ENCODE measurements around the gene RNF17. TPM values are rescaled to one million over a fixed set of nuclear protein-coding genes. Genes with fewer than 3 reads are reported as not detected.

The RNF17 gene
- total and polyA plus RNA-seq, 2 experiments from 2014 or later, result not detected

- Histone ChIP-seq H3K4me2 (ENCODE audit: unreplicated experiment) (no peak overlapping the region), H3K4me1 (ENCODE audit: insufficient read depth) (no peaks in the 10 kb centered on the region), H3K4me3 (no peak overlapping the region), H3K79me2 (ENCODE audit: insufficient read depth) (no peaks in the 10 kb centered on the region), H3K9me2 (ENCODE audit: insufficient read depth) (no peaks in the 10 kb centered on the region), H3F3A (ENCODE audit: insufficient read depth) (no peaks in the 10 kb centered on the region), H3K9ac (no peak overlapping the region), H3K27me3 (replicated peaks; ENCODE audit: insufficient read depth) (peaks cover 26% of the 10 kb centered on the region; the same call in 1 of the 2 replicates), H4K20me1 (ENCODE audit: insufficient read depth) (no peaks in the 10 kb centered on the region), H2AFZ (no peak overlapping the region), H3K27ac (no peak overlapping the region), H3K36me3 (ENCODE audit: low read depth) (no peaks in the 10 kb centered on the region), H3K9me3 (ENCODE audit: low read depth) (no peaks in the 10 kb centered on the region)
- TF ChIP-seq EZH2 (IDR thresholded peaks at IDR 0.05; ENCODE audit: insufficient read depth, poor library complexity, severe bottlenecking) (no peak), EZH2phosphoT487 (IDR thresholded peaks at IDR 0.05; ENCODE audit: insufficient read depth, low read depth) (no peak)
- no peak for DNase-seq
- WGBS, 2 experiments (ENCODE audit: low coverage in 1 of 2, low lambda C conversion rate in 2 of 2, missing lambda C conversion rate in 2 of 2), result 32 to 39% methylated on average over 4 of the region's 4 CpGs
- in situ Hi-C loops (cut with MboI), result no loop called here
Measured at GRCh38 chr13:24868874-24869273, 104.9 kb downstream of the RNF17 start.

GRCh38 chr13:24870380-24870760, 106.4 kb downstream of the RNF17 start:
- no peaks in the 10 kb centered on the region for H4K20me1 ChIP-seq (ENCODE audit: insufficient read depth)
- no peak for TF ChIP-seq EZH2 (IDR thresholded peaks at IDR 0.05; ENCODE audit: insufficient read depth, poor library complexity, severe bottlenecking)
- no peak for TF ChIP-seq EZH2phosphoT487 (IDR thresholded peaks at IDR 0.05; ENCODE audit: insufficient read depth, low read depth)
- H3K27me3 ChIP-seq (replicated peaks; ENCODE audit: insufficient read depth), result peaks cover 26% of the 10 kb centered on the region; the same call in 1 of the 2 replicates
- H3K4me2 ChIP-seq (ENCODE audit: unreplicated experiment), result no peak overlapping the region
- no peaks in the 10 kb centered on the region for H3K9me3 ChIP-seq (ENCODE audit: low read depth)
- H3K4me3 ChIP-seq, result no peak overlapping the region
- H3K36me3 ChIP-seq (ENCODE audit: low read depth), result no peaks in the 10 kb centered on the region
- H3K9me2 ChIP-seq (ENCODE audit: insufficient read depth), result no peaks in the 10 kb centered on the region
- DNase-seq, result no peak
- in situ Hi-C loops (cut with MboI), result no loop called here
- H3K79me2 ChIP-seq (ENCODE audit: insufficient read depth), result no peaks in the 10 kb centered on the region
- no peak overlapping the region for H3K27ac ChIP-seq
- H3F3A ChIP-seq (ENCODE audit: insufficient read depth), result no peaks in the 10 kb centered on the region
- 62 to 66% methylated on average over 6 of the region's 6 CpGs for WGBS, 2 experiments (ENCODE audit: low coverage in 1 of 2, low lambda C conversion rate in 2 of 2, missing lambda C conversion rate in 2 of 2)
- H3K9ac ChIP-seq, result no peak overlapping the region
- H3K4me1 ChIP-seq (ENCODE audit: insufficient read depth), result no peaks in the 10 kb centered on the region
- H2AFZ ChIP-seq, result no peak overlapping the region

GRCh38 chr13:24875566-24875965, 111.6 kb downstream of the RNF17 start:
- Histone ChIP-seq H3K4me3 (no peak overlapping the region), H2AFZ (no peak overlapping the region), H3F3A (ENCODE audit: insufficient read depth) (no peaks in the 10 kb centered on the region), H3K79me2 (ENCODE audit: insufficient read depth) (no peaks in the 10 kb centered on the region), H4K20me1 (ENCODE audit: insufficient read depth) (no peaks in the 10 kb centered on the region), H3K9ac (no peak overlapping the region), H3K4me1 (ENCODE audit: insufficient read depth) (no peaks in the 10 kb centered on the region), H3K36me3 (ENCODE audit: low read depth) (no peaks in the 10 kb centered on the region), H3K27me3 (replicated peaks; ENCODE audit: insufficient read depth) (0 out of 2 replicates have a peak, but pooled peaks cover 5% of the 10 kb centered on the region), H3K9me3 (ENCODE audit: low read depth) (no peaks in the 10 kb centered on the region), H3K4me2 (ENCODE audit: unreplicated experiment) (no peak overlapping the region), H3K27ac (no peak overlapping the region), H3K9me2 (ENCODE audit: insufficient read depth) (no peaks in the 10 kb centered on the region)
- WGBS, 2 experiments (ENCODE audit: low coverage in 1 of 2, low lambda C conversion rate in 2 of 2, missing lambda C conversion rate in 2 of 2), result 80 to 86% methylated on average over 6 of the region's 6 CpGs
- TF ChIP-seq EZH2 (IDR thresholded peaks at IDR 0.05; ENCODE audit: insufficient read depth, poor library complexity, severe bottlenecking) (no peak), EZH2phosphoT487 (IDR thresholded peaks at IDR 0.05; ENCODE audit: insufficient read depth, low read depth) (no peak)
- DNase-seq, result no peak
- in situ Hi-C loops (cut with MboI), result no loop called here

- H3K9me2 ChIP-seq (ENCODE audit: insufficient read depth), result no peaks in the 10 kb centered on the region
- in situ Hi-C loops (cut with MboI), result no loop called here
- no peak overlapping the region for H3K27ac ChIP-seq
- no peaks in the 10 kb centered on the region for H3F3A ChIP-seq (ENCODE audit: insufficient read depth)
- H3K79me2 ChIP-seq (ENCODE audit: insufficient read depth), result no peaks in the 10 kb centered on the region
- no peaks in the 10 kb centered on the region for H3K27me3 ChIP-seq (replicated peaks; ENCODE audit: insufficient read depth)
- TF ChIP-seq EZH2phosphoT487 (IDR thresholded peaks at IDR 0.05; ENCODE audit: insufficient read depth, low read depth) (no peak), EZH2 (IDR thresholded peaks at IDR 0.05; ENCODE audit: insufficient read depth, poor library complexity, severe bottlenecking) (no peak)
- no peaks in the 10 kb centered on the region for H4K20me1 ChIP-seq (ENCODE audit: insufficient read depth)
- H3K36me3 ChIP-seq (ENCODE audit: low read depth), result no peaks in the 10 kb centered on the region
- H3K9me3 ChIP-seq (ENCODE audit: low read depth), result no peaks in the 10 kb centered on the region
- DNase-seq, result no peak
- H3K4me1 ChIP-seq (ENCODE audit: insufficient read depth), result no peaks in the 10 kb centered on the region
- H3K4me2 ChIP-seq (ENCODE audit: unreplicated experiment), result no peak overlapping the region
- H3K9ac ChIP-seq, result no peak overlapping the region
- no peak overlapping the region for H3K4me3 ChIP-seq
- 87 to 97% methylated on average over 1 of the region's 1 CpG for WGBS, 2 experiments (ENCODE audit: low coverage in 1 of 2, low lambda C conversion rate in 2 of 2, missing lambda C conversion rate in 2 of 2)
- no peak overlapping the region for H2AFZ ChIP-seq
Measured at GRCh38 chr13:24877531-24877930, 113.6 kb downstream of the RNF17 start.

GRCh38 chr13:24878340-24878739, 114.4 kb downstream of the RNF17 start:
- H3K79me2 ChIP-seq (ENCODE audit: insufficient read depth), result no peaks in the 10 kb centered on the region
- in situ Hi-C loops (cut with MboI), result no loop called here
- H3K9me2 ChIP-seq (ENCODE audit: insufficient read depth), result no peaks in the 10 kb centered on the region
- H3K36me3 ChIP-seq (ENCODE audit: low read depth), result no peaks in the 10 kb centered on the region
- H3F3A ChIP-seq (ENCODE audit: insufficient read depth), result no peaks in the 10 kb centered on the region
- H4K20me1 ChIP-seq (ENCODE audit: insufficient read depth), result no peaks in the 10 kb centered on the region
- 80 to 83% methylated on average over 2 of the region's 2 CpGs for WGBS, 2 experiments (ENCODE audit: low coverage in 1 of 2, low lambda C conversion rate in 2 of 2, missing lambda C conversion rate in 2 of 2)
- no peaks in the 10 kb centered on the region for H3K4me1 ChIP-seq (ENCODE audit: insufficient read depth)
- no peak for DNase-seq
- TF ChIP-seq EZH2phosphoT487 (IDR thresholded peaks at IDR 0.05; ENCODE audit: insufficient read depth, low read depth) (no peak), EZH2 (IDR thresholded peaks at IDR 0.05; ENCODE audit: insufficient read depth, poor library complexity, severe bottlenecking) (no peak)
- no peak overlapping the region for H3K4me3 ChIP-seq
- H3K4me2 ChIP-seq (ENCODE audit: unreplicated experiment), result no peak overlapping the region
- H2AFZ ChIP-seq, result no peak overlapping the region
- no peak overlapping the region for H3K27ac ChIP-seq
- no peaks in the 10 kb centered on the region for H3K27me3 ChIP-seq (replicated peaks; ENCODE audit: insufficient read depth)
- H3K9ac ChIP-seq, result no peak overlapping the region
- no peaks in the 10 kb centered on the region for H3K9me3 ChIP-seq (ENCODE audit: low read depth)
